GM12878 (cell line): ENCODE measurements around the gene CD58. TPM values are rescaled to one million over a fixed set of nuclear protein-coding genes. Genes with fewer than 3 reads are reported as not detected.

ENCODE experiments used
- BMI1 ChIP-seq: fragments of 450-650 bp; IDR thresholded peaks from 2 replicates; pipeline ENCODE4 v1.6.1; 2016; ENCODE audit warnings: mild to moderate bottlenecking, moderate library complexity, borderline replicate concordance
- BRCA1 ChIP-seq: IDR thresholded peaks from 2 replicates; pipeline ENCODE4 v1.6.1; 2011; ENCODE audit warnings: low read depth, low read length, improper control_type of control experiment
- CBFB ChIP-seq: IDR thresholded peaks from 2 replicates; pipeline ENCODE4 v1.6.1; 2016; ENCODE audit warnings: antibody characterized with exemption, low read depth
- CEBPB ChIP-seq, 2 experiments: fragments of 150-350 bp in 1 of 2; IDR thresholded peaks; 2 replicates each; pipeline ENCODE4 v1.6.1; 2012 to 2014; ENCODE audit warnings: low read depth in 2 of 2, low read length in 2 of 2, borderline replicate concordance in 1 of 2, inconsistent platforms in 1 of 2
- CREB1 ChIP-seq: IDR thresholded peaks from 2 replicates; pipeline ENCODE4 v1.6.1; 2012; ENCODE audit warnings: low read depth, mild to moderate bottlenecking, inconsistent platforms
- EED ChIP-seq: sonication (generic); IDR thresholded peaks from 2 replicates; pipeline ENCODE4 v1.6.1; 2016; ENCODE audit warnings: antibody characterized with exemption, low read depth
- FOXK2 ChIP-seq: fragments of 450-650 bp; IDR thresholded peaks from 2 replicates; pipeline ENCODE4 v1.6.1; 2017; ENCODE audit warnings: mild to moderate bottlenecking, moderate library complexity
- IKZF1 ChIP-seq: fragments of 450-650 bp; conservative IDR thresholded peaks from 2 replicates; pipeline ENCODE4 v1.6.1; 2017; ENCODE audit warnings: antibody characterized with exemption, mild to moderate bottlenecking
- IKZF2 ChIP-seq, 2 experiments: fragments of 450-650 bp; IDR thresholded peaks; 2 replicates each; pipeline ENCODE4 v1.6.1; 2017; ENCODE audit warnings: mild to moderate bottlenecking in 2 of 2, moderate library complexity in 2 of 2
- MTA2 ChIP-seq: fragments of 450-650 bp; IDR thresholded peaks from 2 replicates; pipeline ENCODE4 v1.6.1; 2016; ENCODE audit warnings: low read depth, mild to moderate bottlenecking, moderate library complexity
- NBN ChIP-seq: fragments of 450-650 bp; IDR thresholded peaks from 2 replicates; pipeline ENCODE4 v1.6.1; 2016
- NFIC ChIP-seq: IDR thresholded peaks from 2 replicates; pipeline ENCODE4 v1.6.1; 2012; ENCODE audit warnings: low read depth, mild to moderate bottlenecking, inconsistent platforms, low read length, moderate library complexity
- PAX5 ChIP-seq: IDR thresholded peaks from 2 replicates; pipeline ENCODE4 v1.6.1; 2011; ENCODE audit warnings: low read depth, low read length, borderline replicate concordance
- RCOR1 ChIP-seq: conservative IDR thresholded peaks from 2 replicates; pipeline ENCODE4 v1.6.1; 2012; ENCODE audit warnings: low read depth, low read length, improper control_type of control experiment
- RUNX3 ChIP-seq: IDR thresholded peaks from 2 replicates; pipeline ENCODE4 v1.6.1; 2012; ENCODE audit warnings: low read length, inconsistent platforms
- SMAD5 ChIP-seq: IDR thresholded peaks from 2 replicates; pipeline ENCODE4 v1.6.1; 2016; ENCODE audit warnings: antibody characterized with exemption, low read depth
- WRNIP1 ChIP-seq: IDR thresholded peaks from 2 replicates; pipeline ENCODE4 v1.6.1; 2011; ENCODE audit warnings: low read depth, low read length, improper control_type of control experiment, borderline replicate concordance
- polyA plus RNA-seq, 11 experiments: library from polyadenylated mRNA; depleted of rRNA in 4 of 11; unstranded in 6 of 11; stranded (reverse) in 5 of 11; fragments of >200 nt; fragmentation: Nextera tagmentation in 4 of 11; fragmentation: Illumina TruSeq in 1 of 11; extraction: Ambion mirVana in 4 of 11; extraction: Trizol in 1 of 11; gene quantifications; 1 replicate in 1 of 11; 2 replicates in 10 of 11; pipeline versions ENCODE4 v1.2.1 to v1.2.3, GENCODE V29; 2011 to 2016; ENCODE audit warnings: inconsistent platforms in 2 of 11, missing spikeins in 2 of 11, low read depth in 1 of 11
- total RNA-seq, 4 experiments: library from RNA; depleted of rRNA in 3 of 4; stranded (reverse); fragments of >200 nt in 3 of 4; fragmentation: Illumina TruSeq in 1 of 4; extraction: Trizol in 1 of 4; gene quantifications; 2 replicates each; pipeline versions ENCODE4 v1.2.1 to v1.2.3, GENCODE V29; 2013 to 2021
- TF ChIP-seq, protein P1 (sequence below): IDR thresholded peaks from 2 replicates; pipeline ENCODE4 v1.6.1; 2012; ENCODE audit warnings: improper control_type of control experiment, low read depth, low read length; ENCODE audit not compliant: insufficient replicate concordance
- TF ChIP-seq, protein P2 (sequence below): fragments of 450-650 bp; IDR thresholded peaks from 2 replicates; pipeline ENCODE4 v1.6.1; 2017; ENCODE audit warnings: low read depth, mild to moderate bottlenecking, moderate library complexity

Gene CD58
- total and polyA plus RNA-seq, 10 of the 15 experiments (the other 5 are each of a cell fraction or from before 2014, with no cell fraction given): 70.4 to 252 (median 129) TPM

DNA sequence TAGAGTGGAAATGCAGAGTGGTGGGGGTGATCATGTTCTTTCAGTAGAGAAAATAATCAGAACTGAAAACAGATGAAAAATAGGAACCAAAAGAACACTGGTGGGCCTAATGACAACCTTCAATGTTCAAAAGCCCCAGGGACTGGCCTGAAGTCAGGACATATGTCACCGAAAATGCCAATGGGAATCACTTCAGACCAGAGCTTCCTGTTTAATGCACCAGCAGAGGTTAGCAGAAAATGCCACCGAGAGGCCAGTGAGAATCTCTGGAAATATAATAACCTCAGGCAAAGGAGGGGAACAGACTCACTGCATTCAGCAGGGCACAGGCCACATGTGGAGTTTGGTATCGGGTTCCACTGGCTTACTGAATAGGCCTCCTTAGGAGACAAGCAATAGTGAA is 15.9 kb upstream of the CD58 start (continued):
- TF ChIP-seq, protein P1, sequence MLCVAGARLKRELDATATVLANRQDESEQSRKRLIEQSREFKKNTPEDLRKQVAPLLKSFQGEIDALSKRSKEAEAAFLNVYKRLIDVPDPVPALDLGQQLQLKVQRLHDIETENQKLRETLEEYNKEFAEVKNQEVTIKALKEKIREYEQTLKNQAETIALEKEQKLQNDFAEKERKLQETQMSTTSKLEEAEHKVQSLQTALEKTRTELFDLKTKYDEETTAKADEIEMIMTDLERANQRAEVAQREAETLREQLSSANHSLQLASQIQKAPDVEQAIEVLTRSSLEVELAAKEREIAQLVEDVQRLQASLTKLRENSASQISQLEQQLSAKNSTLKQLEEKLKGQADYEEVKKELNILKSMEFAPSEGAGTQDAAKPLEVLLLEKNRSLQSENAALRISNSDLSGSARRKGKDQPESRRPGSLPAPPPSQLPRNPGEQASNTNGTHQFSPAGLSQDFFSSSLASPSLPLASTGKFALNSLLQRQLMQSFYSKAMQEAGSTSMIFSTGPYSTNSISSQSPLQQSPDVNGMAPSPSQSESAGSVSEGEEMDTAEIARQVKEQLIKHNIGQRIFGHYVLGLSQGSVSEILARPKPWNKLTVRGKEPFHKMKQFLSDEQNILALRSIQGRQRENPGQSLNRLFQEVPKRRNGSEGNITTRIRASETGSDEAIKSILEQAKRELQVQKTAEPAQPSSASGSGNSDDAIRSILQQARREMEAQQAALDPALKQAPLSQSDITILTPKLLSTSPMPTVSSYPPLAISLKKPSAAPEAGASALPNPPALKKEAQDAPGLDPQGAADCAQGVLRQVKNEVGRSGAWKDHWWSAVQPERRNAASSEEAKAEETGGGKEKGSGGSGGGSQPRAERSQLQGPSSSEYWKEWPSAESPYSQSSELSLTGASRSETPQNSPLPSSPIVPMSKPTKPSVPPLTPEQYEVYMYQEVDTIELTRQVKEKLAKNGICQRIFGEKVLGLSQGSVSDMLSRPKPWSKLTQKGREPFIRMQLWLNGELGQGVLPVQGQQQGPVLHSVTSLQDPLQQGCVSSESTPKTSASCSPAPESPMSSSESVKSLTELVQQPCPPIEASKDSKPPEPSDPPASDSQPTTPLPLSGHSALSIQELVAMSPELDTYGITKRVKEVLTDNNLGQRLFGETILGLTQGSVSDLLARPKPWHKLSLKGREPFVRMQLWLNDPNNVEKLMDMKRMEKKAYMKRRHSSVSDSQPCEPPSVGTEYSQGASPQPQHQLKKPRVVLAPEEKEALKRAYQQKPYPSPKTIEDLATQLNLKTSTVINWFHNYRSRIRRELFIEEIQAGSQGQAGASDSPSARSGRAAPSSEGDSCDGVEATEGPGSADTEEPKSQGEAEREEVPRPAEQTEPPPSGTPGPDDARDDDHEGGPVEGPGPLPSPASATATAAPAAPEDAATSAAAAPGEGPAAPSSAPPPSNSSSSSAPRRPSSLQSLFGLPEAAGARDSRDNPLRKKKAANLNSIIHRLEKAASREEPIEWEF: peak; percentile 36
- TF ChIP-seq IKZF2 (IDR thresholded peaks at IDR 0.05): peak; percentile 91 to 94
- no peak for TF ChIP-seq BRCA1
- peak; percentile 60; the same call in 1 of the 2 replicates for TF ChIP-seq RUNX3
- TF ChIP-seq IKZF1: peak; percentile 90; the same call in 1 of the 2 replicates
- TF ChIP-seq SMAD5: no peak
- TF ChIP-seq PAX5: 0 out of 2 replicates have a peak, but pooled peaks have one; percentile 19
- TF ChIP-seq CEBPB (IDR thresholded peaks at IDR 0.05; ENCODE audit: borderline replicate concordance in 1 of 2, low read depth in 2 of 2, low read length in 2 of 2): peak in 1 of 2 experiments; percentile 25; a peak in 1 of 4 replicates
- no peak for TF ChIP-seq CBFB
- peak; percentile 57 for TF ChIP-seq CREB1
- peak; percentile 81 for TF ChIP-seq NFIC
- no peak for TF ChIP-seq BMI1
- TF ChIP-seq RCOR1: no peak
- 0 out of 2 replicates have a peak, but pooled peaks have one; percentile 49 for TF ChIP-seq NBN
- TF ChIP-seq, protein P2, sequence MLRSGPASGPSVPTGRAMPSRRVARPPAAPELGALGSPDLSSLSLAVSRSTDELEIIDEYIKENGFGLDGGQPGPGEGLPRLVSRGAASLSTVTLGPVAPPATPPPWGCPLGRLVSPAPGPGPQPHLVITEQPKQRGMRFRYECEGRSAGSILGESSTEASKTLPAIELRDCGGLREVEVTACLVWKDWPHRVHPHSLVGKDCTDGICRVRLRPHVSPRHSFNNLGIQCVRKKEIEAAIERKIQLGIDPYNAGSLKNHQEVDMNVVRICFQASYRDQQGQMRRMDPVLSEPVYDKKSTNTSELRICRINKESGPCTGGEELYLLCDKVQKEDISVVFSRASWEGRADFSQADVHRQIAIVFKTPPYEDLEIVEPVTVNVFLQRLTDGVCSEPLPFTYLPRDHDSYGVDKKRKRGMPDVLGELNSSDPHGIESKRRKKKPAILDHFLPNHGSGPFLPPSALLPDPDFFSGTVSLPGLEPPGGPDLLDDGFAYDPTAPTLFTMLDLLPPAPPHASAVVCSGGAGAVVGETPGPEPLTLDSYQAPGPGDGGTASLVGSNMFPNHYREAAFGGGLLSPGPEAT: peak; percentile 85
- TF ChIP-seq EED: peak; percentile 95
- peak; percentile 81; the same call in 1 of the 2 replicates for TF ChIP-seq MTA2
- no peak for TF ChIP-seq WRNIP1
- TF ChIP-seq FOXK2: no peak
- TF ChIP-seq, all 136 proteins: peak for 22
